HL-60 (cell line): ENCODE data around the gene FBXO36.

Source experiments
- GABPA ChIP-seq: IDR thresholded peaks from 2 replicates; pipeline ENCODE4 v1.6.1; 2012; ENCODE audit warnings: low read depth
- POLR2AphosphoS5 ChIP-seq: IDR thresholded peaks from 2 replicates; pipeline ENCODE4 v1.6.1; 2012; ENCODE audit warnings: low read depth
- TF ChIP-seq, protein P1 (sequence below): IDR thresholded peaks from one replicate; pipeline ENCODE4 v1.5.1; 2011; ENCODE audit warnings: low read length, control low read depth, inconsistent platforms; ENCODE audit not compliant: insufficient read depth
- TF ChIP-seq, protein P2 (sequence below): IDR thresholded peaks from 2 replicates; pipeline ENCODE4 v1.6.1; 2012; ENCODE audit warnings: low read depth; ENCODE audit not compliant: insufficient replicate concordance

DNA sequence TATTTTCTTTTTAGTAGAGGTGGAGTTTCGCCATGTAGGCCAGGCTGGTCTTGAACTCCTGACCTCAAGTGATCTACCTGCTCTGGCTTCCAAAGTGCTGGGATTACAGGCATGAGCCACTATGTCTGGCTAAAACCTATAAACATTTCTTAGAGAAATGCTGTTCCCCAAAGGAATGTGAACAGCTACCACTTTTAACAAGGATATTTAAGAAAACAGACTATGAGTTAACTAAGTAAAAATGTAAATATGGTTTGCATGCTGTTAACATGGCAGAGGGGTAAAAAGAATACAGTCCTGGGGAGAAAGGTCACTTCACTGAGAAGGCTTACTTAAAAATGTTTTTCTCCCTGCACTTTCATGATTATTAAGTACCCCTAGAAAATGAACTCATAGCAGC, 89.3 kb downstream of the FBXO36 start:
- no peak for TF ChIP-seq POLR2AphosphoS5
- TF ChIP-seq, protein P1, sequence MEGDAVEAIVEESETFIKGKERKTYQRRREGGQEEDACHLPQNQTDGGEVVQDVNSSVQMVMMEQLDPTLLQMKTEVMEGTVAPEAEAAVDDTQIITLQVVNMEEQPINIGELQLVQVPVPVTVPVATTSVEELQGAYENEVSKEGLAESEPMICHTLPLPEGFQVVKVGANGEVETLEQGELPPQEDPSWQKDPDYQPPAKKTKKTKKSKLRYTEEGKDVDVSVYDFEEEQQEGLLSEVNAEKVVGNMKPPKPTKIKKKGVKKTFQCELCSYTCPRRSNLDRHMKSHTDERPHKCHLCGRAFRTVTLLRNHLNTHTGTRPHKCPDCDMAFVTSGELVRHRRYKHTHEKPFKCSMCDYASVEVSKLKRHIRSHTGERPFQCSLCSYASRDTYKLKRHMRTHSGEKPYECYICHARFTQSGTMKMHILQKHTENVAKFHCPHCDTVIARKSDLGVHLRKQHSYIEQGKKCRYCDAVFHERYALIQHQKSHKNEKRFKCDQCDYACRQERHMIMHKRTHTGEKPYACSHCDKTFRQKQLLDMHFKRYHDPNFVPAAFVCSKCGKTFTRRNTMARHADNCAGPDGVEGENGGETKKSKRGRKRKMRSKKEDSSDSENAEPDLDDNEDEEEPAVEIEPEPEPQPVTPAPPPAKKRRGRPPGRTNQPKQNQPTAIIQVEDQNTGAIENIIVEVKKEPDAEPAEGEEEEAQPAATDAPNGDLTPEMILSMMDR = no peak
- TF ChIP-seq, protein P2, sequence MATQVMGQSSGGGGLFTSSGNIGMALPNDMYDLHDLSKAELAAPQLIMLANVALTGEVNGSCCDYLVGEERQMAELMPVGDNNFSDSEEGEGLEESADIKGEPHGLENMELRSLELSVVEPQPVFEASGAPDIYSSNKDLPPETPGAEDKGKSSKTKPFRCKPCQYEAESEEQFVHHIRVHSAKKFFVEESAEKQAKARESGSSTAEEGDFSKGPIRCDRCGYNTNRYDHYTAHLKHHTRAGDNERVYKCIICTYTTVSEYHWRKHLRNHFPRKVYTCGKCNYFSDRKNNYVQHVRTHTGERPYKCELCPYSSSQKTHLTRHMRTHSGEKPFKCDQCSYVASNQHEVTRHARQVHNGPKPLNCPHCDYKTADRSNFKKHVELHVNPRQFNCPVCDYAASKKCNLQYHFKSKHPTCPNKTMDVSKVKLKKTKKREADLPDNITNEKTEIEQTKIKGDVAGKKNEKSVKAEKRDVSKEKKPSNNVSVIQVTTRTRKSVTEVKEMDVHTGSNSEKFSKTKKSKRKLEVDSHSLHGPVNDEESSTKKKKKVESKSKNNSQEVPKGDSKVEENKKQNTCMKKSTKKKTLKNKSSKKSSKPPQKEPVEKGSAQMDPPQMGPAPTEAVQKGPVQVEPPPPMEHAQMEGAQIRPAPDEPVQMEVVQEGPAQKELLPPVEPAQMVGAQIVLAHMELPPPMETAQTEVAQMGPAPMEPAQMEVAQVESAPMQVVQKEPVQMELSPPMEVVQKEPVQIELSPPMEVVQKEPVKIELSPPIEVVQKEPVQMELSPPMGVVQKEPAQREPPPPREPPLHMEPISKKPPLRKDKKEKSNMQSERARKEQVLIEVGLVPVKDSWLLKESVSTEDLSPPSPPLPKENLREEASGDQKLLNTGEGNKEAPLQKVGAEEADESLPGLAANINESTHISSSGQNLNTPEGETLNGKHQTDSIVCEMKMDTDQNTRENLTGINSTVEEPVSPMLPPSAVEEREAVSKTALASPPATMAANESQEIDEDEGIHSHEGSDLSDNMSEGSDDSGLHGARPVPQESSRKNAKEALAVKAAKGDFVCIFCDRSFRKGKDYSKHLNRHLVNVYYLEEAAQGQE = no peak
- TF ChIP-seq GABPA = no peak
